ENCODE results near the gene PLPP4.

DNA sequence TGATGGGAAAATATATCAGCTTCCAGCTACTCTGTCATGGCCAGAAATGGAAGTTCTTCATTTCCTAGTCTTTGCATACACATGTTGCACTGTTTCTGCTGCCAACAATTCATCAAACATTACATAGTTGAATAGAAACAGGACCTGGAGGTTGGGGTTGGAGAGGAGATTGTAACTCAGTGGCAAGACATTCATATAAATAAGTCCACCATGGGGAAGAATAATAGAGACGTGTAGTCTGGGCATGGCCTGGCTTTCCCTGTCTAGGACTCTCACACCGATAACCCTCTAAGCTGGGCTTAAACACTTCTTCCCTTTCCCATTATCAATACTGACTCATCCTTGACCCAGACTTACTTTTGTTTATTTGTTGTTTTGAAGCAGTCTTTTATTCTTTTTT is 155.7 kb downstream of the PLPP4 start:
- TF ChIP-seq POLR2A (IDR thresholded peaks at IDR 0.05), result no peak
- TF ChIP-seq, protein P1, sequence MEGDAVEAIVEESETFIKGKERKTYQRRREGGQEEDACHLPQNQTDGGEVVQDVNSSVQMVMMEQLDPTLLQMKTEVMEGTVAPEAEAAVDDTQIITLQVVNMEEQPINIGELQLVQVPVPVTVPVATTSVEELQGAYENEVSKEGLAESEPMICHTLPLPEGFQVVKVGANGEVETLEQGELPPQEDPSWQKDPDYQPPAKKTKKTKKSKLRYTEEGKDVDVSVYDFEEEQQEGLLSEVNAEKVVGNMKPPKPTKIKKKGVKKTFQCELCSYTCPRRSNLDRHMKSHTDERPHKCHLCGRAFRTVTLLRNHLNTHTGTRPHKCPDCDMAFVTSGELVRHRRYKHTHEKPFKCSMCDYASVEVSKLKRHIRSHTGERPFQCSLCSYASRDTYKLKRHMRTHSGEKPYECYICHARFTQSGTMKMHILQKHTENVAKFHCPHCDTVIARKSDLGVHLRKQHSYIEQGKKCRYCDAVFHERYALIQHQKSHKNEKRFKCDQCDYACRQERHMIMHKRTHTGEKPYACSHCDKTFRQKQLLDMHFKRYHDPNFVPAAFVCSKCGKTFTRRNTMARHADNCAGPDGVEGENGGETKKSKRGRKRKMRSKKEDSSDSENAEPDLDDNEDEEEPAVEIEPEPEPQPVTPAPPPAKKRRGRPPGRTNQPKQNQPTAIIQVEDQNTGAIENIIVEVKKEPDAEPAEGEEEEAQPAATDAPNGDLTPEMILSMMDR (IDR thresholded peaks at IDR 0.05), result no peak
